Trophoblast cell (in vitro differentiated cells and primary cell): Measurements from ENCODE around the gene ADSS1.

Experiments
- DNase-seq, 2 donors: peaks; one replicate each; pipeline ENCODE4 v3.0.0-alpha.2; 2016
- H2AFZ ChIP-seq: 2 replicates; pipeline ENCODE4 v1.6.1; 2013; ENCODE audit warnings: low read length, moderate library complexity, mild to moderate bottlenecking; ENCODE audit not compliant: insufficient read depth, poor library complexity
- H2AK5ac ChIP-seq: 2 replicates; pipeline ENCODE4 v1.6.1; 2013; ENCODE audit warnings: mild to moderate bottlenecking, low read length
- H2BK120ac ChIP-seq: 2 replicates; pipeline ENCODE4 v1.6.1; 2013; ENCODE audit warnings: low read length, mild to moderate bottlenecking, moderate library complexity; ENCODE audit not compliant: insufficient read depth, poor library complexity
- H2BK12ac ChIP-seq: 2 replicates; pipeline ENCODE4 v1.6.1; 2013; ENCODE audit warnings: mild to moderate bottlenecking, low read length, moderate library complexity
- H2BK5ac ChIP-seq: 2 replicates; pipeline ENCODE4 v1.6.1; 2013; ENCODE audit warnings: low read length, low read depth, moderate library complexity, mild to moderate bottlenecking; ENCODE audit not compliant: poor library complexity
- H3K14ac ChIP-seq: 2 replicates; pipeline ENCODE4 v1.6.1; 2013; ENCODE audit warnings: mild to moderate bottlenecking, low read length
- H3K18ac ChIP-seq: 2 replicates; pipeline ENCODE4 v1.6.1; 2013; ENCODE audit warnings: mild to moderate bottlenecking, low read length
- H3K23ac ChIP-seq: 2 replicates; pipeline ENCODE4 v1.6.1; 2013; ENCODE audit warnings: low read length
- H3K27ac ChIP-seq: 2 replicates; pipeline ENCODE4 v1.5.1; 2013; ENCODE audit warnings: low read depth, mild to moderate bottlenecking, inconsistent platforms, low read length, moderate library complexity
- H3K27me3 ChIP-seq: 2 replicates; pipeline ENCODE4 v1.6.1; 2013; ENCODE audit warnings: inconsistent platforms, mild to moderate bottlenecking, low read length, moderate library complexity; ENCODE audit not compliant: insufficient read depth
- H3K36me3 ChIP-seq, 2 experiments: 1 replicate in 1 of 2; 2 replicates in 1 of 2; pipeline ENCODE4 v1.6.1; 2013; ENCODE audit warnings: low read length in 2 of 2, mild to moderate bottlenecking in 2 of 2, moderate library complexity in 1 of 2; ENCODE audit not compliant: insufficient read depth in 2 of 2, control insufficient read depth in 1 of 2
- H3K4ac ChIP-seq: 2 replicates; pipeline ENCODE4 v1.6.1; 2013; ENCODE audit warnings: low read depth, mild to moderate bottlenecking, low read length, moderate library complexity
- H3K4me1 ChIP-seq, 2 experiments: 1 replicate in 1 of 2; 2 replicates in 1 of 2; pipeline ENCODE4 v1.6.1; 2013; ENCODE audit warnings: low read length in 2 of 2, mild to moderate bottlenecking in 2 of 2, moderate library complexity in 1 of 2; ENCODE audit not compliant: insufficient read depth in 2 of 2, control insufficient read depth in 1 of 2
- H3K4me2 ChIP-seq: 2 replicates; pipeline ENCODE4 v1.6.1; 2013; ENCODE audit warnings: inconsistent platforms, mild to moderate bottlenecking, low read length, moderate library complexity
- H3K4me3 ChIP-seq: 2 replicates; pipeline ENCODE4 v1.5.1; 2013; ENCODE audit warnings: mild to moderate bottlenecking, low read depth, low read length, inconsistent platforms
- H3K79me1 ChIP-seq: one replicate; pipeline ENCODE4 v1.6.1; 2013; ENCODE audit warnings: low read length
- H3K79me2 ChIP-seq: 2 replicates; pipeline ENCODE4 v1.6.1; 2013; ENCODE audit warnings: low read length, mild to moderate bottlenecking; ENCODE audit not compliant: control insufficient read depth, insufficient read depth, poor library complexity
- H3K9ac ChIP-seq: 2 replicates; pipeline ENCODE4 v1.6.1; 2013; ENCODE audit warnings: mild to moderate bottlenecking, low read length
- H3K9me3 ChIP-seq: 2 replicates; pipeline ENCODE4 v1.6.1; 2013; ENCODE audit warnings: low read depth, mild to moderate bottlenecking, control low read depth, inconsistent platforms, low read length; ENCODE audit not compliant: insufficient read depth
- H4K12ac ChIP-seq: 2 replicates; pipeline ENCODE4 v1.6.1; 2013; ENCODE audit warnings: low read depth, mild to moderate bottlenecking, low read length, moderate library complexity
- H4K8ac ChIP-seq: 2 replicates; pipeline ENCODE4 v1.6.1; 2013; ENCODE audit warnings: low read depth, mild to moderate bottlenecking, low read length, moderate library complexity
- H4K91ac ChIP-seq: one replicate; pipeline ENCODE4 v1.6.1; 2013; ENCODE audit warnings: low read depth, mild to moderate bottlenecking, low read length, moderate library complexity
- WGBS: extraction: QIAGEN DNeasy Blood & Tissue Kit; methylation state at CpG from one replicate; pipeline ENCODE4 v1.1.7; 2013; ENCODE audit warnings: missing lambda C conversion rate; ENCODE audit not compliant: insufficient read length, insufficient coverage; ENCODE audit errors: extremely low coverage; 5-methylcytosine and 5-hydroxymethylcytosine counted together

Gene ADSS1

GRCh38 chr14:104746934-104747481 lies 23.0 kb downstream of the ADSS1 start:
- no peak overlapping the region for H4K8ac ChIP-seq

GRCh38 chr14:104747876-104748275 lies 23.8 kb downstream of the ADSS1 start:
- no peak overlapping the region for H3K9ac ChIP-seq
- WGBS = no CpG with 5 or more reads among the region's 9 CpGs
- H3K4me1 ChIP-seq = peaks cover 10 to 15% of the 10 kb centered on the region in 2 experiments
- no peak overlapping the region for H3K18ac ChIP-seq
- no peak overlapping the region for H2BK5ac ChIP-seq
- H4K8ac ChIP-seq = no peak overlapping the region
- DNase-seq = peak; percentile 41 to 50
- H3K79me1 ChIP-seq = peaks cover 3% of the 10 kb centered on the region
- no peak overlapping the region for H4K91ac ChIP-seq
- H2AK5ac ChIP-seq = no peak overlapping the region
- H3K36me3 ChIP-seq = no peaks in the 10 kb centered on the region
- H3K27me3 ChIP-seq = no peaks in the 10 kb centered on the region
- H3K14ac ChIP-seq = no peak overlapping the region
- no peak overlapping the region for H3K4ac ChIP-seq
- H4K12ac ChIP-seq = no peak overlapping the region
- H3K27ac ChIP-seq = peak overlapping the region; percentile 35
- H3K9me3 ChIP-seq = peaks cover 18% of the 10 kb centered on the region
- H2BK12ac ChIP-seq = no peak overlapping the region
- H3K4me3 ChIP-seq = no peak overlapping the region
- no peaks in the 10 kb centered on the region for H3K79me2 ChIP-seq
- H2AFZ ChIP-seq = no peak overlapping the region
- no peak overlapping the region for H2BK120ac ChIP-seq
- no peak overlapping the region for H3K4me2 ChIP-seq
- H3K23ac ChIP-seq = no peak overlapping the region

More at GRCh38 chr14:104746934-104747481, 23.0 kb downstream of the ADSS1 start:
- Histone ChIP-seq H3K79me1 (no peaks in the 10 kb centered on the region), H3K14ac (no peak overlapping the region), H2AK5ac (no peak overlapping the region), H3K9me3 (peaks cover 15% of the 10 kb centered on the region), H3K79me2 (no peaks in the 10 kb centered on the region), H3K9ac (no peak overlapping the region), H2AFZ (no peak overlapping the region), H3K4ac (no peak overlapping the region), H3K36me3 (no peaks in the 10 kb centered on the region), H3K18ac (no peak overlapping the region), H3K23ac (no peak overlapping the region), H2BK5ac (no peak overlapping the region), H2BK120ac (no peak overlapping the region), H2BK12ac (no peak overlapping the region), H3K4me3 (no peak overlapping the region), H4K91ac (no peak overlapping the region), H3K4me1 (peaks cover 10 to 12% of the 10 kb centered on the region in 2 experiments), H3K4me2 (no peak overlapping the region), H3K27ac (no peak overlapping the region), H3K27me3 (no peaks in the 10 kb centered on the region), H4K12ac (no peak overlapping the region)
- no CpG with 5 or more reads among the region's 7 CpGs for WGBS
- DNase-seq = no peak

- no CpG with 5 or more reads among the region's 11 CpGs for WGBS
- no peak overlapping the region for H4K91ac ChIP-seq
- no peak overlapping the region for H3K27ac ChIP-seq
- no peak overlapping the region for H3K4me2 ChIP-seq
- no peaks in the 10 kb centered on the region for H3K36me3 ChIP-seq
- H2BK120ac ChIP-seq = no peak overlapping the region
- H3K18ac ChIP-seq = no peak overlapping the region
- no peak overlapping the region for H2BK5ac ChIP-seq
- no peak overlapping the region for H2BK12ac ChIP-seq
- H3K9ac ChIP-seq = no peak overlapping the region
- H4K8ac ChIP-seq = no peak overlapping the region
- no peak overlapping the region for H2AFZ ChIP-seq
- no peak overlapping the region for H4K12ac ChIP-seq
- no peak overlapping the region for H3K23ac ChIP-seq
- DNase-seq = peak; percentile 49 to 62
- H3K4me1 ChIP-seq = peaks cover 16 to 22% of the 10 kb centered on the region in 2 experiments
- H3K4me3 ChIP-seq = peak overlapping the region; percentile 40
- H3K79me1 ChIP-seq = peaks cover 8% of the 10 kb centered on the region
- H2AK5ac ChIP-seq = no peak overlapping the region
- H3K79me2 ChIP-seq = peaks cover 11% of the 10 kb centered on the region
- no peak overlapping the region for H3K4ac ChIP-seq
- no peak overlapping the region for H3K14ac ChIP-seq
- H3K27me3 ChIP-seq = no peaks in the 10 kb centered on the region
- H3K9me3 ChIP-seq = peaks cover 19% of the 10 kb centered on the region
Observed at GRCh38 chr14:104749111-104749649, 25.2 kb downstream of the ADSS1 start.

GRCh38 chr14:104750056-104750752 lies 26.2 kb downstream of the ADSS1 start:
- no peak overlapping the region for H3K18ac ChIP-seq
- no peak overlapping the region for H2BK120ac ChIP-seq
- H4K91ac ChIP-seq = no peak overlapping the region
- H3K27me3 ChIP-seq = no peaks in the 10 kb centered on the region
- peaks cover 18 to 25% of the 10 kb centered on the region in 2 experiments for H3K4me1 ChIP-seq
- peaks cover 8% of the 10 kb centered on the region for H3K79me1 ChIP-seq
- H4K8ac ChIP-seq = no peak overlapping the region
- peaks cover 19% of the 10 kb centered on the region for H3K9me3 ChIP-seq
- H3K36me3 ChIP-seq = peaks cover 3 to 4% of the 10 kb centered on the region in 2 experiments
- WGBS = no CpG with 5 or more reads among the region's 12 CpGs
- no peak overlapping the region for H2AK5ac ChIP-seq
- H2AFZ ChIP-seq = no peak overlapping the region
- H3K23ac ChIP-seq = no peak overlapping the region
- H2BK12ac ChIP-seq = no peak overlapping the region
- H3K4me2 ChIP-seq = no peak overlapping the region
- no peak overlapping the region for H3K14ac ChIP-seq
- H3K27ac ChIP-seq = no peak overlapping the region
- DNase-seq = no peak
- H3K4me3 ChIP-seq = no peak overlapping the region
- H2BK5ac ChIP-seq = no peak overlapping the region
- H3K79me2 ChIP-seq = peaks cover 13% of the 10 kb centered on the region
- no peak overlapping the region for H3K9ac ChIP-seq
- H4K12ac ChIP-seq = no peak overlapping the region
- H3K4ac ChIP-seq = no peak overlapping the region
